Measurements from ENCODE around the gene MPL. TPM values are rescaled to one million over a fixed set of nuclear protein-coding genes. Genes with fewer than 3 reads are reported as not detected.

Gene MPL
- total and polyA plus RNA-seq, 2 of the 8 experiments (the other 6 are each of a cell fraction or from before 2014, with no cell fraction given), result 0.08 TPM; not detected in 1

DNA sequence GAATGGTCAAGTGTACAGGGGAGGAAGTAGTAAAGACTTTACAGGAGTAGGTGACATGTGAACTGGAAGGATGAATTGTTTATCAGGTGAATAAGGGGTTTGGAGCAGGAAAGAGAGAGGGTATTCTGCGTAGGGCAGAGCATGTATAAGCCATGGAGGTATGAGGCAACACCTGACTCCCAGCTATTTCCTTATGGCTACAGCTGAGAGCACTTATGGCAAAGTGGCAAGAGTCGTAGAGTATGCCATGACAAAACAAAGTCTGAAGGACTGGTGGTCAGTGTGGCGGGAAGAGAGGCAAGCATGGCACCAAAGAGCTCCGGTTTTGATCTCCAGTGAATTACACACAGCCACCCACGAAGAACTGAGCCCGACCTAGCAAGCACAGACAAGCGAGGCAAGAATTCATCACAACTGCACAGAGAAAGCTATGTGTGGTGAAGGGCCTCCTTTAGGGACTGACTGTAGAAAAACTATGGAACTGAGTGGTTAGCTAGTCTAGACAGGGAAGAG lies 39.2 kb downstream of the MPL start:
- Histone ChIP-seq H2BK5ac (ENCODE audit: low read depth, low read length) (no peak overlapping the region), H3K23ac (ENCODE audit: insufficient read length) (no peak overlapping the region), H2BK120ac (replicated peaks; ENCODE audit: low read depth, low read length) (no peak overlapping the region), H4K8ac (ENCODE audit: extremely low read depth, insufficient read depth, low read length) (no peak overlapping the region), H4K91ac (replicated peaks; ENCODE audit: insufficient read length, low read length) (no peak overlapping the region), H3K36me3 (ENCODE audit: control insufficient read depth in 2 of 4, insufficient read depth in 4 of 4, low read length in 3 of 4) (no peaks in the 10 kb centered on the region), H3K4me3 (ENCODE audit: extremely low read depth in 1 of 4, insufficient read depth in 2 of 4, low read depth in 3 of 4, low read length in 4 of 4) (no peak overlapping the region), H4K20me1 (replicated peaks in 1 of 2; ENCODE audit: control insufficient read depth in 1 of 2, insufficient read depth in 2 of 2, low read length in 2 of 2) (no peaks in the 10 kb centered on the region), H2BK15ac (ENCODE audit: low read length) (no peak overlapping the region), H2BK20ac (ENCODE audit: low read length) (no peak overlapping the region), H3K14ac (ENCODE audit: insufficient read length) (no peak overlapping the region), H3K56ac (replicated peaks; ENCODE audit: insufficient read length, low read depth, low read length) (no peak overlapping the region), H3K27ac (ENCODE audit: low read depth, low read length) (no peak overlapping the region), H2AK5ac (ENCODE audit: low read depth, low read length) (no peak overlapping the region), H4K5ac (ENCODE audit: insufficient read length, low read depth, low read length) (no peak overlapping the region), H2BK12ac (ENCODE audit: low read depth, low read length) (no peak overlapping the region), H3K79me1 (ENCODE audit: low read depth, low read length) (no peaks in the 10 kb centered on the region; the same call in 1 of the 2 replicates), H3K23me2 (ENCODE audit: low read depth, low read length) (no peaks in the 10 kb centered on the region), H3K9me3 (ENCODE audit: insufficient read depth in 2 of 2, low read depth in 1 of 2, low read length in 1 of 2) (no peaks in the 10 kb centered on the region), H3K4me2 (ENCODE audit: insufficient read depth in 1 of 2, low read depth in 2 of 2, low read length in 2 of 2) (no peak overlapping the region), H3K4ac (replicated peaks; ENCODE audit: insufficient read length, low read depth, low read length) (no peak overlapping the region), H3K79me2 (ENCODE audit: control insufficient read depth in 1 of 2, insufficient read depth in 2 of 2, low read length in 2 of 2) (no peaks in the 10 kb centered on the region), H2AFZ (ENCODE audit: low read length) (no peak overlapping the region), H3K27me3 (replicated peaks in 1 of 4; ENCODE audit: control insufficient read depth in 3 of 4, extremely low read depth in 1 of 4, insufficient read depth in 3 of 4, low read length in 3 of 4) (no peaks in the 10 kb centered on the region), H3K4me1 (replicated peaks in 1 of 4; ENCODE audit: control insufficient read depth in 3 of 4, insufficient read depth in 4 of 4, low read length in 3 of 4) (no peaks in the 10 kb centered on the region), H3K18ac (ENCODE audit: extremely low read depth, low read length) (no peak overlapping the region), H3K9ac (replicated peaks in 1 of 4; ENCODE audit: extremely low read depth in 1 of 4, low read depth in 3 of 4, low read length in 3 of 4) (no peak overlapping the region)
- TF ChIP-seq JUND (IDR thresholded peaks at IDR 0.05; ENCODE audit: low read length) (no peak), POLR2A (IDR thresholded peaks at IDR 0.05; ENCODE audit: control extremely low read depth in 1 of 2, low read depth in 2 of 2, low read length in 2 of 2) (no peak), RFX5 (IDR thresholded peaks at IDR 0.05; ENCODE audit: borderline replicate concordance, low read depth, low read length) (no peak), RBBP5 (IDR thresholded peaks at IDR 0.05; ENCODE audit: borderline replicate concordance, low read depth, low read length) (no peak)
- no peak for DNase-seq (ENCODE audit: low read depth in 1 of 2, low spot score in 2 of 2)
- 88% methylated on average over 7 of the region's 7 CpGs; no CpG with 5 or more reads in 1 of the 2 experiments for WGBS, 2 experiments (ENCODE audit: extremely low coverage in 1 of 2, insufficient coverage in 1 of 2, insufficient read length in 1 of 2, insufficient replicate concordance in 2 of 2, low coverage in 1 of 2, low lambda C conversion rate in 2 of 2, missing lambda C conversion rate in 1 of 2)
- no peak for FAIRE-seq
- POLR2A ChIA-PET (ENCODE audit: partially characterized antibody), result interaction anchor here (1.1 to 3.8 kb wide), 4 partner anchors 9 to 16 kb away, joined by 4 to 38 read pairs (median 16); partner anchors contain the start of genes ELOVL1, MED8 and SZT2
- CTCF ChIA-PET (ENCODE audit: partially characterized antibody), result interaction anchor here (0.7 to 1.4 kb wide), 9 partner anchors 19 to 277 kb away, joined by 3 to 4 read pairs (median 3); partner anchors contain the start of gene C1orf210
